ENCODE measurements around the gene BMPR2. TPM values are rescaled to one million over a fixed set of nuclear protein-coding genes. Genes with fewer than 3 reads are reported as not detected.

BMPR2 gene
- total RNA-seq (2021; fragmentation: NEBNext Ultra II Directional; extraction: Animal tissue kit (Norgen Biotek cat#: 25700)), result 15.9 and 19.8 TPM in 2 replicates
- polyA plus RNA-seq (2011; rRNA removed), result 3.5 and 5.5 TPM in 2 replicates
- polyA plus RNA-seq (2011; cell fraction: cytosol; rRNA removed), result 7.1 TPM
- polyA plus RNA-seq (2011; cell fraction: nucleus; rRNA removed), result 4.7 TPM
- polyA plus RNA-seq (2012, experiment 1 of 2), result 5.4 to 8.5 TPM (median 7.2 TPM) in 4 replicates
- polyA plus RNA-seq (2012, experiment 2 of 2), result 0.68 TPM
- polyA plus RNA-seq (2013, experiment 1 of 2), result 9.4 TPM
- 10.6 TPM for polyA plus RNA-seq (2013, experiment 2 of 2)
- polyA minus RNA-seq (2011; rRNA and poly(A)+ RNA removed), result 24.9 and 43.0 TPM in 2 replicates
- polyA minus RNA-seq (2011; cell fraction: cytosol; rRNA and poly(A)+ RNA removed), result 12.7 TPM
- 27.0 TPM for polyA minus RNA-seq (2011; cell fraction: nucleus; rRNA and poly(A)+ RNA removed)
- long read RNA-seq, experiment 1, partial matches to known transcripts, result 6 of 13 reads
- long read RNA-seq, experiment 1, other reads (novel, unspliced or antisense), result 7 of 13 reads
- long read RNA-seq, experiment 2, result 0 reads

DNA sequence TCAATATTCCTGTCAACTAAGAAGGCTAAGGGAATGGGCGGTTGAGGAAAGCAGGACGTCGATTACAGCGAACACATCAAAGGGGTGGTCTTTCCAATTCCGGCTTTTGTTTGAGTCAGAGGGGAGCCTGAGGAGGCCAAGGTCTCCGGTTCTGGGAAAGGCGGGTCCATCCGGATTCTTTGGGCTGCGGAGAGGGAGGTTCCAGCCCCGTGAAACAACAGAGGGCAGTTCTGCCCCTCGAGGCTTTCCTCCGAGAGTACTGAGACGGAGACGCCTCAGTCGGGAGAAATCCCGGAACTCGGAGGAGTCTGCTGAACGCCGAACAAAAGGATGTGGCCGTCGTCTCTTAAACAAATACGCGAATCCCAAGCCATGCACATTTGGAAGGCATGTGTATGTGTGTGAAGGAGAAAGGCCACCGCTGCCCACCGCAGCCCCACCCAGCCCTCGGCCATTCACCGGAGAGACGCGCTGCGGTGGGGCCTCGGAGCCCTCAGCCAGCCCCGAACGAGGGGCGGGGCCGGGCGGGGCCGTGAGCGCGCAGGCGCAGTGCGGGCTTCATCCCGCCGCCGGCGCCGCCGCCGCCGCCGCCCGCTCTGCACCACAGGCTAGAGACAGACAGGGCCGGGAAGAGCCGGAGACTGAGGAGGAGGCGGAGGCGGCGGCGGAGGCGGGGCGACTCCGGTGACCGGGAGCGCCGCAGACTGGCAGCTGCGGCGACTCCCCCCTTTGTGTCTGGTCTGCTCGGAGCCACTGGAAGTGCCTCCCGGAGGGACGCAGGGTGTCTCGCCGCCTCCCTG lies at the start of gene BMPR2:
BMPR2 (plus strand) TSS at position 719 of the 800 bp plus-strand sequence. CDS start 1,148 bp downstream, outside the sequence.
- DNase-seq (ENCODE audit: low read depth in 1 of 2, low spot score in 2 of 2) (peak; percentile 66 to 92), FAIRE-seq (no peak)
- H3K36me3 ChIP-seq (ENCODE audit: control insufficient read depth in 2 of 4, insufficient read depth in 4 of 4, low read length in 3 of 4), result no peaks in the 10 kb centered on the region
- no peak for TF ChIP-seq SP2 (IDR thresholded peaks at IDR 0.05; ENCODE audit: low read length)
- no peak for TF ChIP-seq SRF (IDR thresholded peaks at IDR 0.05; ENCODE audit: low read depth, low read length)
- TF ChIP-seq, protein P1, sequence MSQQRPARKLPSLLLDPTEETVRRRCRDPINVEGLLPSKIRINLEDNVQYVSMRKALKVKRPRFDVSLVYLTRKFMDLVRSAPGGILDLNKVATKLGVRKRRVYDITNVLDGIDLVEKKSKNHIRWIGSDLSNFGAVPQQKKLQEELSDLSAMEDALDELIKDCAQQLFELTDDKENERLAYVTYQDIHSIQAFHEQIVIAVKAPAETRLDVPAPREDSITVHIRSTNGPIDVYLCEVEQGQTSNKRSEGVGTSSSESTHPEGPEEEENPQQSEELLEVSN (IDR thresholded peaks at IDR 0.05), result peak; percentile 51
- TF ChIP-seq, protein P2, sequence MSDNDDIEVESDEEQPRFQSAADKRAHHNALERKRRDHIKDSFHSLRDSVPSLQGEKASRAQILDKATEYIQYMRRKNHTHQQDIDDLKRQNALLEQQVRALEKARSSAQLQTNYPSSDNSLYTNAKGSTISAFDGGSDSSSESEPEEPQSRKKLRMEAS (IDR thresholded peaks at IDR 0.05), result no peak
- no peak for TF ChIP-seq CEBPB (IDR thresholded peaks at IDR 0.05; ENCODE audit: low read depth, low read length)
- TF ChIP-seq RBBP5 (IDR thresholded peaks at IDR 0.05; ENCODE audit: borderline replicate concordance, low read depth, low read length), result peak; percentile 41; the same call in 1 of the 2 replicates
- TF ChIP-seq NANOG (IDR thresholded peaks at IDR 0.05; ENCODE audit: insufficient read depth, low read depth, low read length, poor library complexity, severe bottlenecking), result no peak
- no peak for TF ChIP-seq JUND (IDR thresholded peaks at IDR 0.05; ENCODE audit: low read length)
- TF ChIP-seq CREB1 (IDR thresholded peaks at IDR 0.05), result no peak; the same call in 1 of the 2 replicates

More for the DNA sequence above, at the start of gene BMPR2:
- Histone ChIP-seq H3K9ac (replicated peaks in 1 of 4; ENCODE audit: extremely low read depth in 1 of 4, low read depth in 3 of 4, low read length in 3 of 4) (peak within 1 kb of the TSS; percentile 65 to 99 (median 90)), H3K4ac (replicated peaks; ENCODE audit: insufficient read length, low read depth, low read length) (peak within 1 kb of the TSS; percentile 88), H4K5ac (ENCODE audit: insufficient read length, low read depth, low read length) (peak within 1 kb of the TSS; percentile 93), H2BK120ac (replicated peaks; ENCODE audit: low read depth, low read length) (no peak within 1 kb of the TSS), H3K56ac (replicated peaks; ENCODE audit: insufficient read length, low read depth, low read length) (peak within 1 kb of the TSS; percentile 65), H2AK5ac (ENCODE audit: low read depth, low read length) (no peak within 1 kb of the TSS; the same call in 1 of the 2 replicates), H3K14ac (ENCODE audit: insufficient read length) (peak within 1 kb of the TSS; percentile 56), H3K18ac (ENCODE audit: extremely low read depth, low read length) (peak within 1 kb of the TSS; percentile 80), H4K8ac (ENCODE audit: extremely low read depth, insufficient read depth, low read length) (peak within 1 kb of the TSS; percentile 98), H2BK20ac (ENCODE audit: low read length) (0 out of 2 replicates have a peak within 1 kb of the TSS, but pooled peaks have one; percentile 21), H3K79me2 (ENCODE audit: control insufficient read depth in 1 of 2, insufficient read depth in 2 of 2, low read length in 2 of 2) (peaks cover 10 to 37% of the 10 kb centered on the region in 2 experiments), H2BK15ac (ENCODE audit: low read length) (no peak within 1 kb of the TSS), H3K27me3 (replicated peaks in 1 of 4; ENCODE audit: control insufficient read depth in 3 of 4, extremely low read depth in 1 of 4, insufficient read depth in 3 of 4, low read length in 3 of 4) (no peaks in the 10 kb centered on the region), H4K20me1 (replicated peaks in 1 of 2; ENCODE audit: control insufficient read depth in 1 of 2, insufficient read depth in 2 of 2, low read length in 2 of 2) (peaks cover 0 to 6% of the 10 kb centered on the region in 2 experiments), H3K23ac (ENCODE audit: insufficient read length) (no peak within 1 kb of the TSS), H3K4me2 (ENCODE audit: insufficient read depth in 1 of 2, low read depth in 2 of 2, low read length in 2 of 2) (peak within 1 kb of the TSS; percentile 96 to 98), H3K79me1 (ENCODE audit: low read depth, low read length) (peaks cover 6% of the 10 kb centered on the region), H3K23me2 (ENCODE audit: low read depth, low read length) (peaks cover 8% of the 10 kb centered on the region), H3K27ac (ENCODE audit: low read depth, low read length) (peak within 1 kb of the TSS; percentile 92), H4K91ac (replicated peaks; ENCODE audit: insufficient read length, low read length) (peak within 1 kb of the TSS; percentile 75), H2BK12ac (ENCODE audit: low read depth, low read length) (peak within 1 kb of the TSS; percentile 97), H2AFZ (ENCODE audit: low read length) (peak within 1 kb of the TSS; percentile 84; the same call in 1 of the 2 replicates), H3K9me3 (ENCODE audit: insufficient read depth in 2 of 2, low read depth in 1 of 2, low read length in 1 of 2) (no peaks in the 10 kb centered on the region), H3K4me3 (ENCODE audit: extremely low read depth in 1 of 4, insufficient read depth in 2 of 4, low read depth in 3 of 4, low read length in 4 of 4) (peak within 1 kb of the TSS; percentile 92 to 100 (median 95)), H3K4me1 (replicated peaks in 1 of 4; ENCODE audit: control insufficient read depth in 3 of 4, insufficient read depth in 4 of 4, low read length in 3 of 4) (peaks cover 2 to 6% (median 3%) of the 10 kb centered on the region in 4 experiments; a peak in 4 of 7 replicates), H2BK5ac (ENCODE audit: low read depth, low read length) (peak within 1 kb of the TSS; percentile 98)
- ChIA-PET POLR2A (ENCODE audit: partially characterized antibody) (interaction anchor here (1.0 to 1.8 kb wide), 8 partner anchors 15 to 106 kb away, joined by 3 to 6 read pairs (median 4); no protein-coding TSS in a partner anchor), CTCF (ENCODE audit: partially characterized antibody) (no interaction called here)
- 0% methylated on average over 38 of the region's 70 CpGs; no CpG with 5 or more reads in 1 of the 2 experiments for WGBS, 2 experiments (ENCODE audit: extremely low coverage in 1 of 2, insufficient coverage in 1 of 2, insufficient read length in 1 of 2, insufficient replicate concordance in 2 of 2, low coverage in 1 of 2, low lambda C conversion rate in 2 of 2, missing lambda C conversion rate in 1 of 2)
